Activated CD8-positive, alpha-beta memory T cell treated with anti-CD3 and anti-CD28 coated beads, Interleukin-2, amount 50 U/mL, for 24 hours (primary cell): ENCODE results near the gene NTNG1.
"Not testable (repeated sequence)": the region's sequence is repeated elsewhere in the genome, so short reads cannot be mapped to it uniquely, and the experiment has no call there.

ENCODE experiments used
- DNase-seq: peaks from one replicate; pipeline ENCODE4 v3.0.0-alpha.2; 2020; ENCODE audit errors: extremely low read depth

NTNG1 gene

GRCh38 chr1:107140703-107141490 is at the start of gene NTNG1:
Gene NTNG1 (plus strand): TSS chr1:107141039.
- DNase-seq, result no peak

- no peak for DNase-seq
Observed at GRCh38 chr1:107091418-107091817, 49.4 kb upstream of the NTNG1 start.

GRCh38 chr1:107093395-107093794 is 47.4 kb upstream of the NTNG1 start:
- not testable (repeated sequence) for DNase-seq

GRCh38 chr1:107095647-107096046 is 45.2 kb upstream of the NTNG1 start:
- no peak for DNase-seq

- DNase-seq, result no peak
Observed at GRCh38 chr1:107096690-107097089, 44.1 kb upstream of the NTNG1 start.

GRCh38 chr1:107098961-107099360 is 41.9 kb upstream of the NTNG1 start:
- DNase-seq, result no peak

- DNase-seq, result no peak
Observed at GRCh38 chr1:107100331-107100984, 40.4 kb upstream of the NTNG1 start.

GRCh38 chr1:107105914-107106313 is 34.9 kb upstream of the NTNG1 start:
- no peak for DNase-seq

- no peak for DNase-seq
Observed at GRCh38 chr1:107110326-107110725, 30.5 kb upstream of the NTNG1 start.

GRCh38 chr1:107116306-107116790 is 24.5 kb upstream of the NTNG1 start:
- no peak for DNase-seq

GRCh38 chr1:107122225-107122624 is 18.6 kb upstream of the NTNG1 start:
- no peak for DNase-seq

- DNase-seq, result no peak
Observed at GRCh38 chr1:107123741-107124140, 17.1 kb upstream of the NTNG1 start.

GRCh38 chr1:107124694-107125093 is 16.1 kb upstream of the NTNG1 start:
- DNase-seq, result no peak

- DNase-seq, result no peak
Observed at GRCh38 chr1:107132195-107132594, 8.6 kb upstream of the NTNG1 start.

GRCh38 chr1:107132780-107133179 is 8.1 kb upstream of the NTNG1 start:
- no peak for DNase-seq

GRCh38 chr1:107135463-107135862 is 5.4 kb upstream of the NTNG1 start:
- no peak for DNase-seq

GRCh38 chr1:107138166-107138565 is 2.7 kb upstream of the NTNG1 start:
- no peak for DNase-seq

GRCh38 chr1:107138767-107139445 is 1.9 kb upstream of the NTNG1 start:
- no peak for DNase-seq

GRCh38 chr1:107139833-107140702 is 771 bp upstream of the NTNG1 start:
- DNase-seq, result no peak

- no peak for DNase-seq
Observed at GRCh38 chr1:107141491-107142126, 770 bp downstream of the NTNG1 start.

- DNase-seq, result no peak
Observed at GRCh38 chr1:107142140-107142542, 1.3 kb downstream of the NTNG1 start.
